HepG2 (cell line): ENCODE results near the gene PRSS21. TPM values are rescaled to one million over a fixed set of nuclear protein-coding genes. Genes with fewer than 3 reads are reported as not detected.

Source experiments
- ATAC-seq: fragments of 200-7000 bp; cut with Tn5 transposase; 3 replicates; pipeline ENCODE4 v1.9.1; 2020; ENCODE audit warnings: mild to moderate bottlenecking, moderate library complexity
- BruUV-seq: library from RNA; stranded (reverse); fragments of 400-500 nt; replicated peaks from 2 replicates; lab custom pipeline; 2021; lab: Mats Ljungman, UMichigan
- CTCF ChIA-PET: fragments of 300-600 bp; formaldehyde crosslinking; extraction: SDS; loops from one replicate; lab custom pipeline; 2021; ENCODE audit warnings: low total read pairs, inconsistent platforms, low intra/inter-chr PET ratio; lab: Yijun Ruan, JAX
- POLR2A ChIA-PET: fragments of 350-600 bp; sonication (Branson Sonifier 250); formaldehyde crosslinking; loops from one replicate; lab custom pipeline; 2020; ENCODE audit warnings: antibody characterized with exemption, inconsistent platforms; lab: Yijun Ruan, JAX
- DNase-seq: peaks from one replicate; pipeline ENCODE4 v3.0.0-alpha.2; 2015; ENCODE audit warnings: low spot score
- FAIRE-seq: peaks from 3 replicates; lab custom pipeline; 2011; peaks lifted over from hg19 to GRCh38; lab: Jason Lieb, UNC
- H2AFZ ChIP-seq: one replicate; pipeline ENCODE4 v1.6.1; 2011; ENCODE audit warnings: low read length, inconsistent platforms
- H3K27ac ChIP-seq: fragments of 300-600 bp; 3 replicates; pipeline ENCODE4 v1.8.0; 2011; ENCODE audit warnings: mixed run types, mild to moderate bottlenecking, mixed read lengths, low read length, inconsistent platforms; ENCODE audit not compliant: insufficient read depth; ENCODE audit errors: extremely low read length
- H3K27me3 ChIP-seq, 2 experiments: fragments of 200-600 bp in 1 of 2; 2 replicates in 1 of 2; 3 replicates in 1 of 2; pipeline versions ENCODE4 v1.6.0 to v1.8.0; 2011; ENCODE audit warnings: low read length in 2 of 2, mild to moderate bottlenecking in 2 of 2, moderate library complexity in 2 of 2, inconsistent platforms in 1 of 2; ENCODE audit not compliant: insufficient read depth in 2 of 2, control insufficient read depth in 1 of 2
- H3K36me3 ChIP-seq, 2 experiments: fragments of 200-600 bp in 1 of 2; replicated peaks in 1 of 2; 2 replicates in 1 of 2; 3 replicates in 1 of 2; pipeline versions ENCODE4 v1.5.1 to v1.8.0; 2011; ENCODE audit warnings: low read length in 2 of 2, inconsistent platforms in 1 of 2; ENCODE audit not compliant: insufficient read depth in 2 of 2, control insufficient read depth in 1 of 2
- H3K4me1 ChIP-seq: 2 replicates; pipeline ENCODE4 v1.5.1; 2012; ENCODE audit warnings: low read length, inconsistent platforms; ENCODE audit not compliant: insufficient read depth
- H3K4me2 ChIP-seq: 2 replicates; pipeline ENCODE4 v1.6.0; 2011; ENCODE audit warnings: low read depth, low read length, inconsistent platforms
- H3K4me3 ChIP-seq, 3 experiments: fragments of 200-600 bp in 1 of 3; sonication (generic), shearing (Covaris generic) in 1 of 3; replicated peaks in 1 of 3; 2 replicates each; pipeline ENCODE4 v1.5.1; 2011 to 2016; ENCODE audit warnings: low read length in 3 of 3, inconsistent platforms in 2 of 3, low read depth in 2 of 3, mild to moderate bottlenecking in 2 of 3, control low read depth in 1 of 3, mixed read lengths in 1 of 3; ENCODE audit not compliant: insufficient read depth in 1 of 3
- H3K79me2 ChIP-seq: one replicate; pipeline ENCODE4 v1.6.1; 2011; ENCODE audit warnings: low read length, inconsistent platforms; ENCODE audit not compliant: insufficient read depth
- H3K9ac ChIP-seq: 2 replicates; pipeline ENCODE4 v1.6.0; 2011; ENCODE audit warnings: mild to moderate bottlenecking, low read depth, low read length, inconsistent platforms; ENCODE audit not compliant: insufficient read depth
- H3K9me3 ChIP-seq: 2 replicates; pipeline ENCODE4 v1.5.1; 2012; ENCODE audit warnings: mild to moderate bottlenecking, low read length
- H4K20me1 ChIP-seq: 2 replicates; pipeline ENCODE4 v1.6.0; 2011; ENCODE audit warnings: inconsistent platforms, mild to moderate bottlenecking, low read length, moderate library complexity; ENCODE audit not compliant: insufficient read depth
- ATF2 ChIP-seq: sonication (generic); formaldehyde crosslinking; IDR thresholded peaks from 2 replicates; pipeline ENCODE4 v1.4.0; 2020; ENCODE audit warnings: missing genetic modification reagents
- DMTF1 ChIP-seq: sonication (generic); formaldehyde crosslinking; IDR thresholded peaks from 2 replicates; pipeline ENCODE4 v1.4.0; 2020; ENCODE audit warnings: mild to moderate bottlenecking, missing genetic modification reagents
- JUNB ChIP-seq: sonication (generic); formaldehyde crosslinking; IDR thresholded peaks from 2 replicates; pipeline ENCODE4 v1.8.0; 2022; ENCODE audit warnings: missing genetic modification reagents, mild to moderate bottlenecking, borderline replicate concordance
- PPARG ChIP-seq: conservative IDR thresholded peaks from 2 replicates; pipeline ENCODE4 v1.6.1; 2016; ENCODE audit warnings: missing biosample characterization, missing genetic modification reagents
- RAD21 ChIP-seq: fragments of 450-650 bp; formaldehyde crosslinking; IDR thresholded peaks from 2 replicates; pipeline ENCODE4 v1.5.0; 2020; ENCODE audit warnings: mild to moderate bottlenecking
- REST ChIP-seq, 2 experiments: IDR thresholded peaks; 2 replicates each; pipeline ENCODE4 v1.6.1; 2011 to 2012; ENCODE audit warnings: low read length in 2 of 2, borderline replicate concordance in 1 of 2, low read depth in 1 of 2, mild to moderate bottlenecking in 1 of 2, moderate library complexity in 1 of 2
- SRY ChIP-seq: sonication (generic); formaldehyde crosslinking; IDR thresholded peaks from 2 replicates; pipeline ENCODE4 v1.8.0; 2022; ENCODE audit warnings: mild to moderate bottlenecking, missing genetic modification reagents
- ZBTB1 ChIP-seq: sonication (generic); formaldehyde crosslinking; IDR thresholded peaks from 2 replicates; pipeline ENCODE4 v1.4.0; 2020; ENCODE audit warnings: missing genetic modification reagents, borderline replicate concordance
- WGBS: methylation state at CpG from one replicate; pipeline ENCODE4 v1.1.6; 2017; ENCODE audit warnings: low lambda C conversion rate; 5-methylcytosine and 5-hydroxymethylcytosine counted together
- in situ Hi-C: cut with HindIII; loops from 2 replicates; pipeline ENCODE4 v1.10.0; 2017; ENCODE audit warnings: low pct_unique_long_range_greater_than_20kb; ENCODE audit not compliant: extremely low pct_ligation_motif_present
- intact Hi-C: fragments of 100-400 bp; cut with micrococcal nuclease; formaldehyde crosslinking; loops from one replicate; pipeline ENCODE4 v1.10.0; 2022; ENCODE audit not compliant: unreplicated experiment
- polyA plus RNA-seq, 8 experiments: library from polyadenylated mRNA; depleted of rRNA in 3 of 8; stranded (reverse) in 7 of 8; unstranded in 1 of 8; fragments of >200 nt; fragmentation: Illumina TruSeq in 4 of 8; extraction: Trizol in 4 of 8; gene quantifications; 2 replicates each; pipeline versions ENCODE4 v1.2.1 to v1.2.3, GENCODE V29; 2011 to 2016; ENCODE audit warnings: low read depth in 4 of 8, missing spikeins in 1 of 8, mixed read lengths in 1 of 8; ENCODE audit not compliant: insufficient read depth in 1 of 8
- total RNA-seq, 5 experiments: library from RNA; depleted of rRNA; stranded (reverse); fragments of >200 nt; fragmentation: Illumina TruSeq; extraction: Trizol; gene quantifications; 2 replicates each; pipeline ENCODE4 v1.2.3, GENCODE V29; 2016; ENCODE audit warnings: low read depth in 1 of 5
- TF ChIP-seq, protein P1 (sequence below): IDR thresholded peaks from 2 replicates; pipeline ENCODE4 v1.6.1; 2016; ENCODE audit warnings: control low read depth
- TF ChIP-seq, protein P2 (sequence below): sonication (generic); formaldehyde crosslinking; IDR thresholded peaks from 2 replicates; pipeline ENCODE4 v1.8.1; 2023; ENCODE audit warnings: mild to moderate bottlenecking, missing genetic modification reagents

Gene PRSS21
- total and polyA plus RNA-seq, 2 of the 13 experiments (the other 11 are each of a cell fraction or from before 2014, with no cell fraction given), result not detected

DNA sequence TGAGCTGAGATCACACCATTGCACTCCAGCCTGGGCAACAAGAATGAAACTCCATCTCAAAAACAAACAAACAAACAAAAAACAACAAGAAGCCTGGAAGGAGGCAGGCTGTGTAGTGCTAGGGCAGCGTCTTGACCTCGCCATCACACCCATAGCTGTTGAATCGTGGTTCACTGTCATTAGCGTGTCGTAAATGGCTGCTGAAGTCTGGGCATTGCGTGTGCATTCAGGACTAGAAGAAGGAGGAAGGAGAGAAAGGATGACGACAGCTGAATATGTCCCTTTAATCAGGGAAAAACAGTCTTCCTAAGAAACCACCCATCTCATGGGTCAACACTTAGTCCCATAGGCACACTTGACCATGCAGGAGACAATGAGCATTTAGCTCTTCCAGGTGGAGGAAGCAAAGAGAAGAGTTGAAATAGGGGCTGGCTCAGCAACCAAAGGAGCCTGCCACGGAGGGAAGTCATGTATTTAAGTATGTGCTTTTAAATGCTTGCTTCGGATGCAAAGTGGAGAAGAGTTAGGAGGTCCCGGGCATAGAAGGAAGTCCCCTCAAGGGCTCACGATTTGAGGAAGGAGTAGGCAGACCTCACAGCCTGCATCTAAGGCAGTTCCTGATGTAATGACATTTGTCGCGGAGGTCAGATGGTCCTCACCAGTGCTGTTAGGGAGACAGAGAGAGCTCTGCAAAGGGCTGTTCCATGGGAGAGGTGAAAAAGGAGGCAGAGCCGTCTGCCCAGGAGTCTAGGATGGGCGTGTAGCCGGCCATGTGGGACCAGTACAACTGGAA is 32.1 kb downstream of the PRSS21 start (continued):
- TF ChIP-seq REST (IDR thresholded peaks at IDR 0.05; ENCODE audit: borderline replicate concordance in 1 of 2, low read depth in 1 of 2, low read length in 2 of 2), result no peak
- TF ChIP-seq, protein P1, sequence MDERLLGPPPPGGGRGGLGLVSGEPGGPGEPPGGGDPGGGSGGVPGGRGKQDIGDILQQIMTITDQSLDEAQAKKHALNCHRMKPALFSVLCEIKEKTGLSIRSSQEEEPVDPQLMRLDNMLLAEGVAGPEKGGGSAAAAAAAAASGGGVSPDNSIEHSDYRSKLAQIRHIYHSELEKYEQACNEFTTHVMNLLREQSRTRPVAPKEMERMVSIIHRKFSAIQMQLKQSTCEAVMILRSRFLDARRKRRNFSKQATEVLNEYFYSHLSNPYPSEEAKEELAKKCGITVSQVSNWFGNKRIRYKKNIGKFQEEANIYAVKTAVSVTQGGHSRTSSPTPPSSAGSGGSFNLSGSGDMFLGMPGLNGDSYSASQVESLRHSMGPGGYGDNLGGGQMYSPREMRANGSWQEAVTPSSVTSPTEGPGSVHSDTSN (CRISPR knock-in tag), result no peak

GRCh38 chr16:2852003-2852730 is 35.1 kb downstream of the PRSS21 start:
- Histone ChIP-seq H3K9me3 (peaks cover 6% of the 10 kb centered on the region; the same call in 1 of the 2 replicates), H3K36me3 (no peaks in the 10 kb centered on the region), H3K4me1 (no peaks in the 10 kb centered on the region), H4K20me1 (no peaks in the 10 kb centered on the region), H3K27me3 (peaks cover 0 to 14% of the 10 kb centered on the region in 2 experiments; a peak in 1 of 5 replicates), H3K4me3 (no peak overlapping the region), H3K4me2 (no peak overlapping the region), H3K79me2 (no peaks in the 10 kb centered on the region), H3K9ac (no peak overlapping the region), H3K27ac (no peak overlapping the region), H2AFZ (no peak overlapping the region)
- WGBS, result 51% methylated on average over 14 of the region's 16 CpGs
- intact Hi-C loops (no loop called here), in situ Hi-C loops (no loop called here)
- no TSS peak for BruUV-seq
- POLR2A ChIA-PET, result no interaction called here
- FAIRE-seq, result no peak
- no peak for ATAC-seq
- CTCF ChIA-PET, result interaction anchor here (4.2 kb wide), 1 partner anchor 16 kb away, joined by 30 read pairs; no protein-coding TSS in a partner anchor
- no peak for DNase-seq
- TF ChIP-seq ZBTB1 (CRISPR knock-in tag) (no peak), ATF2 (CRISPR knock-in tag) (no peak), RAD21 (CRISPR knock-in tag) (no peak), SRY (CRISPR knock-in tag) (no peak), DMTF1 (CRISPR knock-in tag) (no peak), JUNB (no peak), PPARG (CRISPR knock-in tag) (no peak)
- TF ChIP-seq, protein P2, sequence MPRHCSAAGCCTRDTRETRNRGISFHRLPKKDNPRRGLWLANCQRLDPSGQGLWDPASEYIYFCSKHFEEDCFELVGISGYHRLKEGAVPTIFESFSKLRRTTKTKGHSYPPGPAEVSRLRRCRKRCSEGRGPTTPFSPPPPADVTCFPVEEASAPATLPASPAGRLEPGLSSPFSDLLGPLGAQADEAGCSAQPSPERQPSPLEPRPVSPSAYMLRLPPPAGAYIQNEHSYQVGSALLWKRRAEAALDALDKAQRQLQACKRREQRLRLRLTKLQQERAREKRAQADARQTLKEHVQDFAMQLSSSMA (CRISPR knock-in tag), result no peak
